GM21360 (cell line): ENCODE measurements around the gene THUMPD3.

ENCODE experiments used
- ATAC-seq: cut with Tn5 transposase; IDR thresholded peaks from one replicate; pipeline ENCODE4 v1.9.1; 2021; ENCODE audit warnings: mild to moderate bottlenecking, moderate library complexity; ENCODE audit not compliant: unreplicated experiment

THUMPD3 gene

GRCh38 chr3:9415485-9416138 is 52.8 kb downstream of the THUMPD3 start:
- ATAC-seq, result no peak

GRCh38 chr3:9416139-9416780 is 53.4 kb downstream of the THUMPD3 start:
- ATAC-seq, result no peak

- no peak for ATAC-seq
Measured at GRCh38 chr3:9420850-9421549, 58.1 kb downstream of the THUMPD3 start.

GRCh38 chr3:9422712-9423424 is 60.0 kb downstream of the THUMPD3 start:
- no peak for ATAC-seq

GRCh38 chr3:9428411-9428810 is 65.6 kb downstream of the THUMPD3 start:
- no peak for ATAC-seq

- no peak for ATAC-seq
Measured at GRCh38 chr3:9430733-9431132, 67.9 kb downstream of the THUMPD3 start.

GRCh38 chr3:9433627-9434521 is 71.0 kb downstream of the THUMPD3 start:
- no peak for ATAC-seq

GRCh38 chr3:9435316-9435715 is 72.5 kb downstream of the THUMPD3 start:
- ATAC-seq, result no peak
